ENCODE measurements around the gene KRT77. TPM values are rescaled to one million over a fixed set of nuclear protein-coding genes. Genes with fewer than 3 reads are reported as not detected.
"Not testable (repeated sequence)": the region's sequence is repeated elsewhere in the genome, so short reads cannot be mapped to it uniquely, and the experiment has no call there.

The KRT77 gene
- total RNA-seq (not detected in 2 replicates), polyA plus RNA-seq (not detected in 2 replicates), polyA minus RNA-seq (ENCODE audit: low replicate concordance) (not detected in 2 replicates)
- polyA plus RNA-seq (2012), result not detected in 2 replicates

DNA sequence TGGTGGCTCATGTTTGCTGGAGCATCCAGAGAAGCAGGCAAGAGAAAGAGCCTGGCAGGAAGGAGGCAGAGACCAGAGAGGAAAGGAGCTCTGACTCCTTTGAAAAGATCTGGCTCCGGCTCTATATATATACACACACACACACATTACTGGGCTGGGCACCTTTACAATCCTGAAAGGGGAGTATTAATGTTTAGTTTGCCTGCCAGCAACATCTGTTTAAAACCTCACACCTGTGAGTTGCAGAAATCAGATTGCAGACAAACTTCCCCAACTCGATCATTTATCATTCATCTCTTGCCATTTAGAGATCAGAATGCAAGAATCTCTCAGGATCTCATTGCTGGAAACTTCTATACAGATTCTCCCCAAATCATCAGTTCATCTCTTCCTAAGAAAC is at the start of gene KRT77:
Gene KRT77 (minus strand): TSS at position 101 of the 400 bp plus-strand sequence. CDS start 90 bp downstream, at position 11.
- Histone ChIP-seq H3K27ac (ENCODE audit: insufficient read depth, low read length) (no peak within 1 kb of the TSS), H3K79me2 (ENCODE audit: control insufficient read depth, insufficient read depth, low read length) (no peaks in the 10 kb centered on the region), H3K36me3 (ENCODE audit: control insufficient read depth, insufficient read depth, low read length) (no peaks in the 10 kb centered on the region), H3K9ac (ENCODE audit: insufficient read depth, low read length) (no peak within 1 kb of the TSS), H3K27me3 (ENCODE audit: control insufficient read depth, insufficient read depth, low read length) (no peaks in the 10 kb centered on the region), H3K4me1 (ENCODE audit: control insufficient read depth, extremely low read depth, insufficient read depth, low read length) (no peaks in the 10 kb centered on the region), H4K20me1 (ENCODE audit: control insufficient read depth, extremely low read depth, insufficient read depth, low read length) (no peaks in the 10 kb centered on the region), H3K9me3 (ENCODE audit: control insufficient read depth, insufficient read depth, low read depth, low read length) (no peaks in the 10 kb centered on the region), H3K4me3 (replicated peaks in 1 of 4; ENCODE audit: control extremely low read depth in 1 of 4, insufficient read depth in 1 of 4, low read depth in 3 of 4, low read length in 4 of 4) (no peak within 1 kb of the TSS), H2AFZ (ENCODE audit: low read length) (no peak within 1 kb of the TSS), H3K4me2 (ENCODE audit: extremely low read depth, insufficient read depth, low read length) (no peak within 1 kb of the TSS)
- DNase-seq (ENCODE audit: low read depth in 2 of 2), result no peak
- TF ChIP-seq, protein P1, sequence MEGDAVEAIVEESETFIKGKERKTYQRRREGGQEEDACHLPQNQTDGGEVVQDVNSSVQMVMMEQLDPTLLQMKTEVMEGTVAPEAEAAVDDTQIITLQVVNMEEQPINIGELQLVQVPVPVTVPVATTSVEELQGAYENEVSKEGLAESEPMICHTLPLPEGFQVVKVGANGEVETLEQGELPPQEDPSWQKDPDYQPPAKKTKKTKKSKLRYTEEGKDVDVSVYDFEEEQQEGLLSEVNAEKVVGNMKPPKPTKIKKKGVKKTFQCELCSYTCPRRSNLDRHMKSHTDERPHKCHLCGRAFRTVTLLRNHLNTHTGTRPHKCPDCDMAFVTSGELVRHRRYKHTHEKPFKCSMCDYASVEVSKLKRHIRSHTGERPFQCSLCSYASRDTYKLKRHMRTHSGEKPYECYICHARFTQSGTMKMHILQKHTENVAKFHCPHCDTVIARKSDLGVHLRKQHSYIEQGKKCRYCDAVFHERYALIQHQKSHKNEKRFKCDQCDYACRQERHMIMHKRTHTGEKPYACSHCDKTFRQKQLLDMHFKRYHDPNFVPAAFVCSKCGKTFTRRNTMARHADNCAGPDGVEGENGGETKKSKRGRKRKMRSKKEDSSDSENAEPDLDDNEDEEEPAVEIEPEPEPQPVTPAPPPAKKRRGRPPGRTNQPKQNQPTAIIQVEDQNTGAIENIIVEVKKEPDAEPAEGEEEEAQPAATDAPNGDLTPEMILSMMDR (conservative IDR thresholded peaks at IDR 0.05 in 1 of 2, IDR thresholded peaks at IDR 0.05 in 1 of 2; ENCODE audit: low read depth in 1 of 2, low read length in 2 of 2), result no peak
- no peak for TF ChIP-seq EZH2 (IDR thresholded peaks at IDR 0.05; ENCODE audit: low read length, missing control alignments)

DNA sequence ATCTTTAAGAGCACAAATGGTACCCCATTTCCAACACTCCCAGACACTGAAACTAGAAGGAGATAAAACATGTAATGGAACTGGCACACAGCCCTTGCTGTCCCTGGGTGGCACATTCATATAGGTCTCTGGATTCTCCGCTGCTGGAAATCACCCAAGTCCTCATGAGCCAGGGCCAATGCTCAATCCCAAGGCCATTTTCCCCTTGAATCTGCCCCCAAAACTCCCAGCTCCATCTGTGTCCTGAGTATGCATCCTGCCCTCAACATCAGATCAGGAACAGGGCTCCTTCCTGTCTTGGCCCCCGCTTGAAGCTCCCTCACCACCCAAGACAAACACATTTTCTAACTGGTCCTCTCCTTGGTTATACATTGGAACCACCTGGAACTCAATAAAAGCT is 49.2 kb upstream of the KRT77 start:
- Histone ChIP-seq H3K4me2 (ENCODE audit: extremely low read depth, insufficient read depth, low read length) (no peak overlapping the region), H3K4me3 (replicated peaks in 1 of 4; ENCODE audit: control extremely low read depth in 1 of 4, insufficient read depth in 1 of 4, low read depth in 3 of 4, low read length in 4 of 4) (no peak overlapping the region), H2AFZ (ENCODE audit: low read length) (no peak overlapping the region), H3K9ac (ENCODE audit: insufficient read depth, low read length) (no peak overlapping the region), H3K79me2 (ENCODE audit: control insufficient read depth, insufficient read depth, low read length) (no peaks in the 10 kb centered on the region), H3K27me3 (ENCODE audit: control insufficient read depth, insufficient read depth, low read length) (no peaks in the 10 kb centered on the region), H3K4me1 (ENCODE audit: control insufficient read depth, extremely low read depth, insufficient read depth, low read length) (no peaks in the 10 kb centered on the region), H3K36me3 (ENCODE audit: control insufficient read depth, insufficient read depth, low read length) (no peaks in the 10 kb centered on the region), H3K27ac (ENCODE audit: insufficient read depth, low read length) (no peak overlapping the region), H3K9me3 (ENCODE audit: control insufficient read depth, insufficient read depth, low read depth, low read length) (no peaks in the 10 kb centered on the region), H4K20me1 (ENCODE audit: control insufficient read depth, extremely low read depth, insufficient read depth, low read length) (no peaks in the 10 kb centered on the region)
- TF ChIP-seq, protein P1 (conservative IDR thresholded peaks at IDR 0.05 in 1 of 2, IDR thresholded peaks at IDR 0.05 in 1 of 2; ENCODE audit: low read depth in 1 of 2, low read length in 2 of 2), result no peak
- TF ChIP-seq EZH2 (IDR thresholded peaks at IDR 0.05; ENCODE audit: low read length, missing control alignments), result no peak
- DNase-seq (ENCODE audit: low read depth in 2 of 2), result no peak

DNA sequence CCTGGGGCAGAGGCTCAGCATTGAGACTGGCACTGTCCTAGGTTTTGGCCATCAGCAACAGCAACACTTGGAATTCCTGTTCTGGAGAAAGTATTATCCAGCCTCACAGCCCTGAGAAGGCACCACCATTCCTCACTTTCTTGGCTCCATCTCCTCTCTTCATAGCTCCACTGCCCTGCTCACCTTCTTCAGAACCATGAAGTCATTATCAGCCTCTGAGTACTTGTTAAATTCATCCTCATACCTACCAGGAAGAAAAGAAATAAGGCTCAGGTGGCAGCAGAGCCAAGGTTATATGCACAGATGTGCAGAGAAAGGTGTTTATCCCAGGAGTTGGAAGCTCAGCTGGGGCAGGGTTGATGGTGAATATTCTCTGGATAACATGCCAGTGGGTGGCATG is 48.5 kb upstream of the KRT77 start:
- H4K20me1 ChIP-seq (ENCODE audit: control insufficient read depth, extremely low read depth, insufficient read depth, low read length), result no peaks in the 10 kb centered on the region
- no peak overlapping the region for H3K4me2 ChIP-seq (ENCODE audit: extremely low read depth, insufficient read depth, low read length)
- H3K4me3 ChIP-seq (replicated peaks in 1 of 4; ENCODE audit: control extremely low read depth in 1 of 4, insufficient read depth in 1 of 4, low read depth in 3 of 4, low read length in 4 of 4), result no peak overlapping the region
- no peak overlapping the region for H2AFZ ChIP-seq (ENCODE audit: low read length)
- H3K4me1 ChIP-seq (ENCODE audit: control insufficient read depth, extremely low read depth, insufficient read depth, low read length), result no peaks in the 10 kb centered on the region
- H3K79me2 ChIP-seq (ENCODE audit: control insufficient read depth, insufficient read depth, low read length), result no peaks in the 10 kb centered on the region
- TF ChIP-seq EZH2 (IDR thresholded peaks at IDR 0.05; ENCODE audit: low read length, missing control alignments), result no peak
- TF ChIP-seq, protein P1 (conservative IDR thresholded peaks at IDR 0.05 in 1 of 2, IDR thresholded peaks at IDR 0.05 in 1 of 2; ENCODE audit: low read depth in 1 of 2, low read length in 2 of 2), result no peak
- DNase-seq (ENCODE audit: low read depth in 2 of 2), result no peak
- H3K9me3 ChIP-seq (ENCODE audit: control insufficient read depth, insufficient read depth, low read depth, low read length), result no peaks in the 10 kb centered on the region
- no peak overlapping the region for H3K9ac ChIP-seq (ENCODE audit: insufficient read depth, low read length)
- H3K27ac ChIP-seq (ENCODE audit: insufficient read depth, low read length), result no peak overlapping the region
- no peaks in the 10 kb centered on the region for H3K36me3 ChIP-seq (ENCODE audit: control insufficient read depth, insufficient read depth, low read length)
- no peaks in the 10 kb centered on the region for H3K27me3 ChIP-seq (ENCODE audit: control insufficient read depth, insufficient read depth, low read length)

DNA sequence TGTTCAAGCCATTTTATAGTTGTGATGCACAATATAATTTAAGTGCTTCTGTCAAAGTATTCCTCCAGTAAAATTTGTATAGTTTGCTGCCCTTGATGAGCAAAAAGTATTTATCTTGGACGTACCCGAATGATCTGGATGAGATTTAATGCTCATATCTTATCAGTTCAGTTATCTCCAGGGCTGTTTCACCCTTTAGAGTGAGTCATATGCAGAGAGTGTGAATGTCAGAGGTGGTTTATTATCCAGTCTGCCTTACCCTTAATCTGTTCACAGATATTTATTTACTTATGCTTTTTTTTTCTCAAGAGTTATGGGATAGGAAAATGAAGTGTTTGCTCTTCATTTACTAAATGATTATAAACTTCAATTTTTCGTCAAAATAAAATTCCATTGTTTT is 47.2 kb upstream of the KRT77 start:
- H3K27ac ChIP-seq (ENCODE audit: insufficient read depth, low read length); DNase-seq (ENCODE audit: low read depth in 2 of 2); H3K79me2 ChIP-seq (ENCODE audit: control insufficient read depth, insufficient read depth, low read length); H3K4me1 ChIP-seq (ENCODE audit: control insufficient read depth, extremely low read depth, insufficient read depth, low read length); H4K20me1 ChIP-seq (ENCODE audit: control insufficient read depth, extremely low read depth, insufficient read depth, low read length); H3K4me3 ChIP-seq (replicated peaks in 1 of 4; ENCODE audit: control extremely low read depth in 1 of 4, insufficient read depth in 1 of 4, low read depth in 3 of 4, low read length in 4 of 4); H3K4me2 ChIP-seq (ENCODE audit: extremely low read depth, insufficient read depth, low read length); H3K9ac ChIP-seq (ENCODE audit: insufficient read depth, low read length); H3K9me3 ChIP-seq (ENCODE audit: control insufficient read depth, insufficient read depth, low read depth, low read length); H2AFZ ChIP-seq (ENCODE audit: low read length); H3K27me3 ChIP-seq (ENCODE audit: control insufficient read depth, insufficient read depth, low read length); H3K36me3 ChIP-seq (ENCODE audit: control insufficient read depth, insufficient read depth, low read length): not testable (repeated sequence)
